Activated CD4-positive, alpha-beta T cell treated with anti-CD3 and anti-CD28 coated beads for 36 hours (primary cell): Measurements from ENCODE around the gene TSPAN31. TPM values are rescaled to one million over a fixed set of nuclear protein-coding genes. Genes with fewer than 3 reads are reported as not detected.
"Not testable (repeated sequence)": the region's sequence is repeated elsewhere in the genome, so short reads cannot be mapped to it uniquely, and the experiment has no call there.

Source experiments
- ATAC-seq: fragments of 200-7000 bp; cut with Tn5 transposase; one replicate; pipeline ENCODE4 v1.10.0; 2021; ENCODE audit warnings: mild to moderate bottlenecking, moderate library complexity
- CTCF ChIA-PET: fragments of 350-600 bp; sonication (Branson Sonifier 250); formaldehyde crosslinking; loops from one replicate; lab custom pipeline; 2021; ENCODE audit warnings: antibody characterized with exemption; lab: Charles Lee
- POLR2A ChIA-PET: fragments of 350-600 bp; sonication (Branson Sonifier 250); formaldehyde crosslinking; loops from one replicate; lab custom pipeline; 2021; ENCODE audit warnings: antibody characterized with exemption, inconsistent platforms; lab: Charles Lee
- DNase-seq: peaks from one replicate; pipeline ENCODE4 v3.0.0-alpha.2; 2020
- H3K27ac Mint-ChIP-seq: one replicate; pipeline ENCODE4 v1.8.0; 2021; ENCODE audit warnings: mixed read lengths
- H3K27me3 Mint-ChIP-seq: one replicate; pipeline ENCODE4 v1.8.0; 2021; ENCODE audit warnings: mixed read lengths
- H3K36me3 Mint-ChIP-seq: one replicate; pipeline ENCODE4 v1.8.0; 2021; ENCODE audit warnings: low read depth, mixed read lengths
- H3K4me1 Mint-ChIP-seq: one replicate; pipeline ENCODE4 v1.8.0; 2021; ENCODE audit warnings: mixed read lengths
- H3K4me3 Mint-ChIP-seq: one replicate; pipeline ENCODE4 v1.8.0; 2021; ENCODE audit warnings: mild to moderate bottlenecking, moderate library complexity, mixed read lengths
- H3K9me3 Mint-ChIP-seq: one replicate; pipeline ENCODE4 v1.8.0; 2021; ENCODE audit warnings: low read depth, mixed read lengths
- intact Hi-C, 2 experiments: fragments of 100-400 bp; cut with DNase I in 1 of 2; cut with micrococcal nuclease in 1 of 2; formaldehyde crosslinking; loops; one replicate each; pipeline versions ENCODE4 v1.14.2 to v1.15.1; 2022 to 2024; cut with DNase I, micrococcal nuclease
- total RNA-seq, 2 experiments: library from RNA; stranded (reverse); gene quantifications; one replicate each; pipeline ENCODE4 v1.2.3, GENCODE V29; 2021

TSPAN31 gene
- total RNA-seq = 10 to 100 TPM; 13.6 to 15.9 TPM

GRCh38 chr12:57744777-57745484 is at the start of gene TSPAN31:
TSS of gene TSPAN31 (plus strand) at chr12:57745039. CDS start at chr12:57745155, 116 bp downstream.
- ChIA-PET CTCF (interaction anchor here (0.7 to 2.3 kb wide), 9 partner anchors 9 to 286 kb away, joined by 3 to 9 read pairs (median 3); partner anchors contain the start of genes EEF1AKMT3, METTL1 and TSFM), POLR2A (interaction anchor here (0.5 to 1.5 kb wide), 6 partner anchors 12 to 284 kb away, joined by 3 to 5 read pairs (median 3); partner anchors contain the start of gene DDIT3)
- no peaks in the 10 kb centered on the region for H3K9me3 Mint-ChIP-seq
- peak within 1 kb of the TSS; percentile 94 for H3K4me3 Mint-ChIP-seq
- no peaks in the 10 kb centered on the region for H3K27me3 Mint-ChIP-seq
- peak within 1 kb of the TSS; percentile 98 for H3K27ac Mint-ChIP-seq
- intact Hi-C loops = loop anchor here (1.0 to 5.0 kb wide), 11 partner anchors 7 to 1628 kb away; partner anchors contain the start of genes ARHGAP9 (in 2 of the 2), CDK4 (in 2 of the 2), B4GALNT1 (in 1 of the 2) and DCTN2 (in 1 of the 2)
- H3K4me1 Mint-ChIP-seq = peaks cover 47% of the 10 kb centered on the region
- ATAC-seq (peak; percentile 82), DNase-seq (peak; percentile 98)
- H3K36me3 Mint-ChIP-seq = peaks cover 40% of the 10 kb centered on the region

- ATAC-seq = no peak
- Mint-ChIP-seq H3K27ac (no peak overlapping the region), H3K36me3 (peaks cover 30% of the 10 kb centered on the region), H3K9me3 (no peaks in the 10 kb centered on the region), H3K4me1 (peaks cover 4% of the 10 kb centered on the region), H3K4me3 (no peak overlapping the region), H3K27me3 (no peaks in the 10 kb centered on the region)
- POLR2A ChIA-PET = no interaction called here
- CTCF ChIA-PET = no interaction called here
- intact Hi-C loops = loop anchor here (2.0 kb wide), 3 partner anchors 49 to 245 kb away; partner anchors contain the start of genes ATP23 (in 1 of the 2), CDK4 (in 1 of the 2) and TSPAN31 (in 1 of the 2)
- DNase-seq = no peak
Measured at GRCh38 chr12:57695770-57696432, 48.9 kb upstream of the TSPAN31 start.

- H3K27me3 Mint-ChIP-seq = no peaks in the 10 kb centered on the region
- intact Hi-C loops = no loop called here
- POLR2A ChIA-PET = interaction anchor here (0.7 kb wide), 1 partner anchor 98 kb away, joined by 8 read pairs; no protein-coding TSS in a partner anchor
- ATAC-seq (no peak), DNase-seq (no peak)
- no peaks in the 10 kb centered on the region for H3K9me3 Mint-ChIP-seq
- H3K4me3 Mint-ChIP-seq = no peak overlapping the region
- H3K4me1 Mint-ChIP-seq = peaks cover 4% of the 10 kb centered on the region
- H3K36me3 Mint-ChIP-seq = peaks cover 31% of the 10 kb centered on the region
- H3K27ac Mint-ChIP-seq = no peak overlapping the region
- CTCF ChIA-PET = interaction anchor here (0.6 kb wide), 1 partner anchor 183 kb away, joined by 3 read pairs; no protein-coding TSS in a partner anchor
Measured at GRCh38 chr12:57697076-57697475, 47.8 kb upstream of the TSPAN31 start.

GRCh38 chr12:57698414-57698813 is 46.4 kb upstream of the TSPAN31 start:
- ATAC-seq (no peak), DNase-seq (no peak)
- Mint-ChIP-seq H3K4me1 (peaks cover 4% of the 10 kb centered on the region), H3K27me3 (no peaks in the 10 kb centered on the region), H3K27ac (no peak overlapping the region), H3K9me3 (no peaks in the 10 kb centered on the region), H3K36me3 (peaks cover 45% of the 10 kb centered on the region), H3K4me3 (no peak overlapping the region)
- ChIA-PET POLR2A (no interaction called here), CTCF (interaction anchor here (0.6 to 0.9 kb wide), 2 partner anchors 114 to 919 kb away, joined by 3 read pairs; no protein-coding TSS in a partner anchor)
- intact Hi-C loops = no loop called here

- Mint-ChIP-seq H3K4me1 (peaks cover 4% of the 10 kb centered on the region), H3K36me3 (peaks cover 59% of the 10 kb centered on the region), H3K9me3 (peaks cover 3% of the 10 kb centered on the region), H3K4me3 (no peak overlapping the region), H3K27ac (no peak overlapping the region), H3K27me3 (no peaks in the 10 kb centered on the region)
- DNase-seq (no peak), ATAC-seq (no peak)
- ChIA-PET POLR2A (no interaction called here), CTCF (interaction anchor here (0.9 kb wide), 1 partner anchor 35 kb away, joined by 3 read pairs; no protein-coding TSS in a partner anchor)
- intact Hi-C loops = no loop called here
Measured at GRCh38 chr12:57700317-57700716, 44.5 kb upstream of the TSPAN31 start.

- H3K9me3 Mint-ChIP-seq = peaks cover 3% of the 10 kb centered on the region
- ATAC-seq (no peak), DNase-seq (no peak)
- CTCF ChIA-PET = no interaction called here
- no peak overlapping the region for H3K27ac Mint-ChIP-seq
- no peak overlapping the region for H3K4me3 Mint-ChIP-seq
- no peaks in the 10 kb centered on the region for H3K27me3 Mint-ChIP-seq
- no peaks in the 10 kb centered on the region for H3K4me1 Mint-ChIP-seq
- POLR2A ChIA-PET = interaction anchor here (0.6 kb wide), 1 partner anchor 160 kb away, joined by 3 read pairs; no protein-coding TSS in a partner anchor
- peaks cover 57% of the 10 kb centered on the region for H3K36me3 Mint-ChIP-seq
- intact Hi-C loops = no loop called here
Measured at GRCh38 chr12:57707250-57707649, 37.6 kb upstream of the TSPAN31 start.

GRCh38 chr12:57708296-57708695 is 36.5 kb upstream of the TSPAN31 start:
- Mint-ChIP-seq H3K27ac (no peak overlapping the region), H3K36me3 (peaks cover 49% of the 10 kb centered on the region), H3K27me3 (no peaks in the 10 kb centered on the region), H3K4me1 (no peaks in the 10 kb centered on the region), H3K9me3 (peaks cover 3% of the 10 kb centered on the region), H3K4me3 (no peak overlapping the region)
- ChIA-PET POLR2A (no interaction called here), CTCF (interaction anchor here (0.5 to 0.6 kb wide), 3 partner anchors 18 to 708 kb away, joined by 3 to 5 read pairs (median 3); no protein-coding TSS in a partner anchor)
- no peak for ATAC-seq
- DNase-seq = no peak
- intact Hi-C loops = no loop called here

GRCh38 chr12:57712701-57713100 is 32.1 kb upstream of the TSPAN31 start:
- ATAC-seq (no peak), DNase-seq (no peak)
- CTCF ChIA-PET = no interaction called here
- H3K27ac Mint-ChIP-seq = no peak overlapping the region
- H3K9me3 Mint-ChIP-seq = no peaks in the 10 kb centered on the region
- intact Hi-C loops = no loop called here
- H3K4me3 Mint-ChIP-seq = no peak overlapping the region
- no peaks in the 10 kb centered on the region for H3K4me1 Mint-ChIP-seq
- POLR2A ChIA-PET = no interaction called here
- H3K36me3 Mint-ChIP-seq = peaks cover 23% of the 10 kb centered on the region
- H3K27me3 Mint-ChIP-seq = no peaks in the 10 kb centered on the region

- ATAC-seq (no peak), DNase-seq (no peak)
- ChIA-PET CTCF (no interaction called here), POLR2A (no interaction called here)
- Mint-ChIP-seq H3K36me3 (peaks cover 27% of the 10 kb centered on the region), H3K4me1 (no peaks in the 10 kb centered on the region), H3K27me3 (no peaks in the 10 kb centered on the region), H3K9me3 (no peaks in the 10 kb centered on the region), H3K27ac (no peak overlapping the region), H3K4me3 (no peak overlapping the region)
- intact Hi-C loops = no loop called here
Measured at GRCh38 chr12:57713209-57713608, 31.6 kb upstream of the TSPAN31 start.

GRCh38 chr12:57715036-57715748 is 29.6 kb upstream of the TSPAN31 start:
- H3K4me1 Mint-ChIP-seq = not testable (repeated sequence)

GRCh38 chr12:57715786-57716185 is 29.1 kb upstream of the TSPAN31 start:
- ChIA-PET CTCF (interaction anchor here (0.6 to 1.4 kb wide), 3 partner anchors 11 to 844 kb away, joined by 3 to 5 read pairs (median 4); no protein-coding TSS in a partner anchor), POLR2A (no interaction called here)
- H3K27me3 Mint-ChIP-seq = no peaks in the 10 kb centered on the region
- ATAC-seq = no peak
- H3K4me3 Mint-ChIP-seq = no peak overlapping the region
- H3K27ac Mint-ChIP-seq = no peak overlapping the region
- H3K9me3 Mint-ChIP-seq = no peaks in the 10 kb centered on the region
- DNase-seq = no peak
- H3K4me1 Mint-ChIP-seq = no peaks in the 10 kb centered on the region
- H3K36me3 Mint-ChIP-seq = peaks cover 37% of the 10 kb centered on the region
- intact Hi-C loops = no loop called here

More at GRCh38 chr12:57715036-57715748, 29.6 kb upstream of the TSPAN31 start:
- H3K27me3 Mint-ChIP-seq, H3K9me3 Mint-ChIP-seq, POLR2A ChIA-PET, DNase-seq, H3K4me3 Mint-ChIP-seq, H3K27ac Mint-ChIP-seq, ATAC-seq, intact Hi-C loops: not testable (repeated sequence)
- H3K36me3 Mint-ChIP-seq = peaks cover 37% of the 10 kb centered on the region
- CTCF ChIA-PET = interaction anchor here (0.6 to 1.4 kb wide), 3 partner anchors 11 to 844 kb away, joined by 3 to 5 read pairs (median 4); no protein-coding TSS in a partner anchor
